H1 (cell line): ENCODE data around the gene MIR17HG. TPM values are rescaled to one million over a fixed set of nuclear protein-coding genes. Genes with fewer than 3 reads are reported as not detected.

ENCODE experiments used
- CTCF ChIA-PET: fragments of 300-600 bp; sonication (Branson Sonifier 250); formaldehyde crosslinking; loops from one replicate; lab custom pipeline; 2021; ENCODE audit not compliant: partially characterized antibody; lab: Charles Lee
- POLR2A ChIA-PET: fragments of 300-600 bp; sonication (Branson Sonifier 250); formaldehyde crosslinking; loops from one replicate; lab custom pipeline; 2021; ENCODE audit warnings: inconsistent platforms; ENCODE audit not compliant: partially characterized antibody; lab: Charles Lee
- DNase-seq, 2 experiments: peaks; one replicate each; pipeline versions ENCODE4 v3.0.0 to v3.0.0-alpha.2; 2010 to 2022; ENCODE audit warnings: low spot score in 2 of 2, low read depth in 1 of 2, mixed read lengths in 1 of 2
- FAIRE-seq: peaks from 2 replicates; lab custom pipeline; 2011; peaks lifted over from hg19 to GRCh38; lab: Jason Lieb, UNC
- H2AFZ ChIP-seq: 2 replicates; pipeline ENCODE4 v1.8.1; 2012; ENCODE audit warnings: low read length, inconsistent platforms
- H2AK5ac ChIP-seq: 2 replicates; pipeline ENCODE4 v1.6.1; 2013; ENCODE audit warnings: low read depth, low read length
- H2BK120ac ChIP-seq: replicated peaks from 2 replicates; pipeline ENCODE3; 2013; ENCODE audit warnings: low read depth, low read length, inconsistent platforms
- H2BK12ac ChIP-seq: 2 replicates; pipeline ENCODE4 v1.6.1; 2013; ENCODE audit warnings: low read depth, low read length
- H2BK15ac ChIP-seq: 2 replicates; pipeline ENCODE4 v1.6.1; 2013; ENCODE audit warnings: low read length
- H2BK20ac ChIP-seq: 2 replicates; pipeline ENCODE4 v1.6.1; 2013; ENCODE audit warnings: low read length
- H2BK5ac ChIP-seq: 2 replicates; pipeline ENCODE4 v1.6.1; 2013; ENCODE audit warnings: low read depth, low read length
- H3K14ac ChIP-seq: 2 replicates; pipeline ENCODE4 v1.6.1; 2013; ENCODE audit warnings: inconsistent platforms; ENCODE audit not compliant: insufficient read length
- H3K18ac ChIP-seq: 2 replicates; pipeline ENCODE4 v1.6.1; 2013; ENCODE audit warnings: low read length; ENCODE audit errors: extremely low read depth
- H3K23ac ChIP-seq: 2 replicates; pipeline ENCODE4 v1.6.1; 2013; ENCODE audit warnings: inconsistent platforms; ENCODE audit not compliant: insufficient read length
- H3K23me2 ChIP-seq: 2 replicates; pipeline ENCODE4 v1.6.1; 2013; ENCODE audit warnings: low read depth, low read length
- H3K27ac ChIP-seq: 2 replicates; pipeline ENCODE4 v1.6.1; 2011; ENCODE audit warnings: low read depth, low read length, inconsistent platforms
- H3K27me3 ChIP-seq, 4 experiments: replicated peaks in 1 of 4; 1 replicate in 1 of 4; 2 replicates in 3 of 4; pipeline versions ENCODE4 v1.6.1 to v1.8.1; 2011 to 2013; ENCODE audit warnings: low read length in 3 of 4, mild to moderate bottlenecking in 3 of 4, inconsistent platforms in 2 of 4, mixed read lengths in 2 of 4, moderate library complexity in 1 of 4; ENCODE audit not compliant: control insufficient read depth in 3 of 4, insufficient read depth in 3 of 4; ENCODE audit errors: extremely low read depth in 1 of 4
- H3K36me3 ChIP-seq, 4 experiments: 2 replicates each; pipeline versions ENCODE4 v1.6.1 to v1.8.1; 2011 to 2013; ENCODE audit warnings: mild to moderate bottlenecking in 4 of 4, low read length in 3 of 4, moderate library complexity in 2 of 4, control low read depth in 1 of 4, inconsistent platforms in 1 of 4; ENCODE audit not compliant: insufficient read depth in 4 of 4, control insufficient read depth in 2 of 4
- H3K4ac ChIP-seq: replicated peaks from 2 replicates; pipeline ENCODE3; 2013; ENCODE audit warnings: low read length, low read depth, mixed read lengths, inconsistent platforms; ENCODE audit not compliant: insufficient read length
- H3K4me1 ChIP-seq, 4 experiments: replicated peaks in 1 of 4; 1 replicate in 1 of 4; 2 replicates in 3 of 4; pipeline versions ENCODE4 v1.6.1 to v1.8.1; 2011 to 2013; ENCODE audit warnings: low read length in 3 of 4, inconsistent platforms in 2 of 4, mixed read lengths in 1 of 4; ENCODE audit not compliant: insufficient read depth in 4 of 4, control insufficient read depth in 3 of 4
- H3K4me2 ChIP-seq, 2 experiments: 2 replicates each; pipeline versions ENCODE4 v1.6.1 to v1.8.1; 2011 to 2013; ENCODE audit warnings: low read depth in 2 of 2, low read length in 2 of 2, control low read depth in 1 of 2, inconsistent platforms in 1 of 2, mild to moderate bottlenecking in 1 of 2; ENCODE audit not compliant: insufficient read depth in 1 of 2
- H3K4me3 ChIP-seq, 4 experiments: fragments of 200-600, 300-600 bp in 1 of 4; sonication (generic), shearing (Covaris generic), sonication (Bioruptor Twin) in 1 of 4; 2 replicates each; pipeline versions ENCODE4 v1.5.1 to v1.8.1; 2011 to 2016; ENCODE audit warnings: low read length in 4 of 4, low read depth in 3 of 4, control low read depth in 2 of 4, inconsistent platforms in 2 of 4, mild to moderate bottlenecking in 2 of 4, mixed read lengths in 1 of 4, moderate library complexity in 1 of 4; ENCODE audit not compliant: insufficient read depth in 2 of 4; ENCODE audit errors: extremely low read depth in 1 of 4
- H3K56ac ChIP-seq: replicated peaks from 2 replicates; pipeline ENCODE3; 2013; ENCODE audit warnings: low read depth, mild to moderate bottlenecking, mixed read lengths, low read length, inconsistent platforms; ENCODE audit not compliant: insufficient read length
- H3K79me1 ChIP-seq: 2 replicates; pipeline ENCODE4 v1.6.1; 2013; ENCODE audit warnings: low read depth, low read length, control low read depth
- H3K79me2 ChIP-seq, 2 experiments: 2 replicates each; pipeline versions ENCODE4 v1.6.1 to v1.8.1; 2012 to 2013; ENCODE audit warnings: low read length in 2 of 2, mild to moderate bottlenecking in 2 of 2, inconsistent platforms in 1 of 2; ENCODE audit not compliant: insufficient read depth in 2 of 2, control insufficient read depth in 1 of 2
- H3K9ac ChIP-seq, 4 experiments: replicated peaks in 1 of 4; 1 replicate in 1 of 4; 2 replicates in 3 of 4; pipeline versions ENCODE4 v1.6.1 to v1.8.1; 2011 to 2013; ENCODE audit warnings: low read depth in 3 of 4, low read length in 3 of 4, control low read depth in 2 of 4, mild to moderate bottlenecking in 2 of 4, moderate library complexity in 2 of 4, inconsistent platforms in 1 of 4; ENCODE audit errors: extremely low read depth in 1 of 4
- H3K9me3 ChIP-seq, 2 experiments: 2 replicates each; pipeline versions ENCODE4 v1.6.1 to v1.8.1; 2012 to 2013; ENCODE audit warnings: mild to moderate bottlenecking in 2 of 2, moderate library complexity in 2 of 2, control low read depth in 1 of 2, inconsistent platforms in 1 of 2, low read depth in 1 of 2, low read length in 1 of 2, mixed read lengths in 1 of 2; ENCODE audit not compliant: insufficient read depth in 2 of 2
- H4K20me1 ChIP-seq, 2 experiments: replicated peaks in 1 of 2; 2 replicates each; pipeline versions ENCODE3 to v1.8.1; 2011 to 2013; ENCODE audit warnings: inconsistent platforms in 2 of 2, low read length in 2 of 2, mild to moderate bottlenecking in 1 of 2; ENCODE audit not compliant: insufficient read depth in 2 of 2, control insufficient read depth in 1 of 2
- H4K5ac ChIP-seq: 2 replicates; pipeline ENCODE4 v1.6.1; 2013; ENCODE audit warnings: low read length, low read depth, mixed read lengths, inconsistent platforms; ENCODE audit not compliant: insufficient read length
- H4K8ac ChIP-seq: 2 replicates; pipeline ENCODE4 v1.8.0; 2013; ENCODE audit warnings: mild to moderate bottlenecking, moderate library complexity, low read length, inconsistent platforms; ENCODE audit not compliant: insufficient read depth; ENCODE audit errors: extremely low read depth
- H4K91ac ChIP-seq: replicated peaks from 2 replicates; pipeline ENCODE3; 2013; ENCODE audit warnings: low read length, mixed read lengths, inconsistent platforms; ENCODE audit not compliant: insufficient read length
- ASH2L ChIP-seq: fragments of 200-600, 300-600 bp; sonication (generic); IDR thresholded peaks from one replicate; pipeline ENCODE4 v1.7.1; 2017; ENCODE audit warnings: low read length
- CHD1 ChIP-seq: IDR thresholded peaks from 2 replicates; pipeline ENCODE4 v1.6.1; 2012; ENCODE audit warnings: low read depth, low read length, improper control_type of control experiment
- KDM4A ChIP-seq: IDR thresholded peaks from one replicate; pipeline ENCODE4 v1.7.1; 2012; ENCODE audit warnings: low read depth, mild to moderate bottlenecking, moderate library complexity, low read length, inconsistent platforms; ENCODE audit not compliant: severe bottlenecking
- NANOG ChIP-seq: IDR thresholded peaks from 2 replicates; pipeline ENCODE4 v1.6.1; 2011; ENCODE audit warnings: low read length, low read depth, mild to moderate bottlenecking, inconsistent platforms; ENCODE audit not compliant: insufficient read depth, poor library complexity, severe bottlenecking
- PHF8 ChIP-seq: fragments of 200-600 bp; sonication (generic); conservative IDR thresholded peaks from 2 replicates; pipeline ENCODE4 v1.7.1; 2012; ENCODE audit warnings: low read depth, mild to moderate bottlenecking, inconsistent platforms, low read length, moderate library complexity
- SIN3A ChIP-seq, 2 experiments: IDR thresholded peaks in 1 of 2; conservative IDR thresholded peaks in 1 of 2; 2 replicates each; pipeline ENCODE4 v1.6.1; 2011 to 2012; ENCODE audit warnings: low read length in 2 of 2, improper control_type of control experiment in 1 of 2, low read depth in 1 of 2, mild to moderate bottlenecking in 1 of 2
- SP4 ChIP-seq: IDR thresholded peaks from 2 replicates; pipeline ENCODE4 v1.6.1; 2012; ENCODE audit warnings: low read length, inconsistent platforms
- TAF1 ChIP-seq: IDR thresholded peaks from 2 replicates; pipeline ENCODE4 v1.6.1; 2011; ENCODE audit warnings: mild to moderate bottlenecking, low read depth, low read length
- WGBS, 2 experiments: shearing (Covaris generic) in 1 of 2; methylation state at CpG; one replicate each; pipeline versions ENCODE4 v1.1.6 to v1.1.7; 2013 to 2015; ENCODE audit warnings: low lambda C conversion rate in 2 of 2, mixed read lengths in 2 of 2, inconsistent platforms in 1 of 2, low coverage in 1 of 2, missing lambda C conversion rate in 1 of 2; ENCODE audit not compliant: insufficient replicate concordance in 2 of 2, insufficient coverage in 1 of 2, insufficient read length in 1 of 2; ENCODE audit errors: extremely low coverage in 1 of 2, missing lambda C conversion rate in 1 of 2; 5-methylcytosine and 5-hydroxymethylcytosine counted together
- polyA plus RNA-seq, 7 experiments: library from polyadenylated mRNA; depleted of rRNA in 3 of 7; stranded (reverse) in 5 of 7; unstranded in 2 of 7; fragments of >200 nt in 5 of 7; fragments of 200-250 nt in 2 of 7; gene quantifications; 1 replicate in 5 of 7; 2 replicates in 1 of 7; 4 replicates in 1 of 7; pipeline versions ENCODE4 v1.2.1 to v1.2.3, GENCODE V29; 2011 to 2013; ENCODE audit warnings: missing spikeins in 2 of 7, mixed read lengths in 2 of 7
- total RNA-seq: library from RNA; stranded (reverse); fragmentation: NEBNext Ultra II Directional; extraction: Animal tissue kit (Norgen Biotek cat#: 25700); gene quantifications from 2 replicates; pipeline ENCODE4 v1.2.1, GENCODE V29; 2021

MIR17HG gene
- total and polyA plus RNA-seq, 2 of the 8 experiments (the other 6 are each of a cell fraction or from before 2014, with no cell fraction given) = 11.5 to 36.9 TPM

DNA sequence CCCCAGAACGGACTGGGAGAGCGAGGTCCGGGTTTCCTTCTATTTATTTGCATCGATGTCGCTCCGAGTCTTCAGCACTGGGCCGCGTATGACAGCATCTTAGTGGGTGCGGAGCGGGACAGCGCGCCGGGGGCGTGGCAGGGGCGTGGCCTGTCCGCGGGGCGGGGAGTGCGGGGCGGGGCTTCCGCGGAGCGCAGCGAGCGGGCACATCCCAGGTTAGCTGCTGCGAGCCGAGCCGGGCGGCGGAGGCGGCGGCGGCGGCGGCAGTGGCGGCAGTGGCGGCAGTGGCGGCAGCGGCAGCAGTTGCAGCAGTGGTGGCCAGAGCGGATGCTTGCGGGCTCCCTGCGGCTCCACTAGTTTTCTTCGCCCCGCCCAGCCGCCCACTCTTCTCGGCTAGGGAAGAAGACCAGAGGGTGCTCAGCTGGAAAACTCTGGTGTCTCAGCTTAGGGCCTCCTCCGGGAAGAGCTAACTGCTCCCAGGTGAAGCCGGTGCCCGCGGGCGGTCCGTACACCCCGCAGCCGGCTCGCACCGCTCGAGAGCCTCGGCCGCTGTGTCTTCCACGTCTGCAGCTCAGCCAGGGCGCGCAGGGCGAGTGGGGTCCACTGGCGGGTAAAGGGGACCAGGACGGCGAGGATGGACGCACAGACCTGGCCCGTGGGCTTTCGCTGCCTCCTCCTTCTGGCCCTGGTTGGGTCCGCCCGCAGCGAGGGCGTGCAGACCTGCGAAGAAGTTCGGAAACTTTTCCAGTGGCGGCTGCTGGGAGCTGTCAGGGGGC lies 51.1 kb downstream of the MIR17HG start, which contains the start of gene GPC5:
TSS of gene GPC5 (plus strand) at position 209 of the 776 bp plus-strand sequence.
- Histone ChIP-seq H3K27me3 (peaks cover 13 to 37% (median 21%) of the 10 kb centered on the region in 4 experiments), H4K91ac (no peak within 1 kb of the TSS), H3K4me1 (peaks cover 0 to 1% (median 0%) of the 10 kb centered on the region in 4 experiments; a peak in 3 of 7 replicates), H2BK20ac (no peak within 1 kb of the TSS), H3K9ac (no peak within 1 kb of the TSS; a peak in 2 of 7 replicates), H2BK15ac (no peak within 1 kb of the TSS), H4K5ac (no peak within 1 kb of the TSS), H4K20me1 (no peaks in the 10 kb centered on the region), H3K79me1 (no peaks in the 10 kb centered on the region), H2AFZ (peak within 1 kb of the TSS; percentile 36; the same call in 1 of the 2 replicates), H3K4me3 (peak within 1 kb of the TSS; percentile 56 to 75 (median 69)), H3K79me2 (no peaks in the 10 kb centered on the region), H4K8ac (peak within 1 kb of the TSS; percentile 62; the same call in 1 of the 2 replicates), H3K27ac (no peak within 1 kb of the TSS), H3K56ac (no peak within 1 kb of the TSS), H3K4me2 (peak within 1 kb of the TSS; percentile 87 to 100), H3K14ac (no peak within 1 kb of the TSS), H2BK12ac (peak within 1 kb of the TSS; percentile 69; the same call in 1 of the 2 replicates), H3K23ac (no peak within 1 kb of the TSS), H3K18ac (0 out of 2 replicates have a peak within 1 kb of the TSS, but pooled peaks have one; percentile 1), H2BK120ac (no peak within 1 kb of the TSS), H3K9me3 (no peaks in the 10 kb centered on the region), H3K4ac (no peak within 1 kb of the TSS), H2BK5ac (no peak within 1 kb of the TSS), H3K36me3 (no peaks in the 10 kb centered on the region), H3K23me2 (peaks cover 10% of the 10 kb centered on the region; the same call in 1 of the 2 replicates), H2AK5ac (no peak within 1 kb of the TSS)
- FAIRE-seq = no peak
- ChIA-PET POLR2A (interaction anchor here (1.5 to 2.7 kb wide), 2 partner anchors 35 to 41 kb away, joined by 3 to 12 read pairs; no protein-coding TSS in a partner anchor), CTCF (interaction anchor here (1.0 to 2.2 kb wide), 4 partner anchors 9 to 170 kb away, joined by 3 to 7 read pairs (median 3); no protein-coding TSS in a partner anchor)
- TF ChIP-seq ASH2L (peak; percentile 61), NANOG (peak; percentile 6), SP4 (no peak; the same call in 1 of the 2 replicates), KDM4A (peak; percentile 97), SIN3A (conservative IDR thresholded peaks at IDR 0.05 in 1 of 2, IDR thresholded peaks at IDR 0.05 in 1 of 2; ENCODE audit: low read depth in 1 of 2, low read length in 2 of 2) (no peak; a peak in 1 of 4 replicates), CHD1 (no peak), PHF8 (0 out of 2 replicates have a peak, but pooled peaks have one; percentile 25), TAF1 (peak; percentile 72)
- DNase-seq = peak; percentile 33 to 92
- 3% methylated on average over 31 of the region's 76 CpGs; no CpG with 5 or more reads in 1 of the 2 experiments for WGBS, 2 experiments
